SU-DHL-6 (cell line): ENCODE results near the gene ZNF280D.

Experiments used
- EZH2phosphoT487 ChIP-seq: fragments of 200-600 bp; sonication (generic), shearing (Covaris generic); conservative IDR thresholded peaks from 2 replicates; pipeline ENCODE4 v1.6.1; 2018; ENCODE audit warnings: mild to moderate bottlenecking, antibody characterized with exemption, low read length, moderate library complexity, mixed read lengths
- TF ChIP-seq, protein P1 (sequence below): fragments of 200-600 bp; sonication (generic); IDR thresholded peaks from one replicate; pipeline ENCODE4 v1.5.1; 2017; ENCODE audit warnings: antibody characterized with exemption, mild to moderate bottlenecking, low read length, moderate library complexity; ENCODE audit not compliant: insufficient read depth, poor library complexity, severe bottlenecking

DNA sequence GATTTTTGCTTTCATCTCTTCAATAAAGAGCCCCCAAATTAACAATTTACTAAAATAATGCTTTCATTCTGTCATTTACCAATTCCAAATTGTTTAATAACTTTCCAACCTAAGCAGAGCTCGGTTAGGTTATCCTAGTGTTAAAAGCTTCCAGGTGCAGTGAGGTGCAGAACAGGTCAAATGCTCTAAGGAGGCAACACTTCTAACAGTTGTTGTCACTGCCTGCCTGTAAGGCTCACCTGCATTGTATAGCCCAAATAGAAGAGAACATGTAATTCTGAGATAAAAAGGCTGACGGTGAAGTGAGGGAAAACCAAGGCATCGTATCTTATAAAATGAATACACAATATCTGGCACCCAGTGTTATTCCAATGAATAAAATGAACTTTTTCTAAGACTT, 9.1 kb downstream of the ZNF280D start:
- TF ChIP-seq, protein P1, sequence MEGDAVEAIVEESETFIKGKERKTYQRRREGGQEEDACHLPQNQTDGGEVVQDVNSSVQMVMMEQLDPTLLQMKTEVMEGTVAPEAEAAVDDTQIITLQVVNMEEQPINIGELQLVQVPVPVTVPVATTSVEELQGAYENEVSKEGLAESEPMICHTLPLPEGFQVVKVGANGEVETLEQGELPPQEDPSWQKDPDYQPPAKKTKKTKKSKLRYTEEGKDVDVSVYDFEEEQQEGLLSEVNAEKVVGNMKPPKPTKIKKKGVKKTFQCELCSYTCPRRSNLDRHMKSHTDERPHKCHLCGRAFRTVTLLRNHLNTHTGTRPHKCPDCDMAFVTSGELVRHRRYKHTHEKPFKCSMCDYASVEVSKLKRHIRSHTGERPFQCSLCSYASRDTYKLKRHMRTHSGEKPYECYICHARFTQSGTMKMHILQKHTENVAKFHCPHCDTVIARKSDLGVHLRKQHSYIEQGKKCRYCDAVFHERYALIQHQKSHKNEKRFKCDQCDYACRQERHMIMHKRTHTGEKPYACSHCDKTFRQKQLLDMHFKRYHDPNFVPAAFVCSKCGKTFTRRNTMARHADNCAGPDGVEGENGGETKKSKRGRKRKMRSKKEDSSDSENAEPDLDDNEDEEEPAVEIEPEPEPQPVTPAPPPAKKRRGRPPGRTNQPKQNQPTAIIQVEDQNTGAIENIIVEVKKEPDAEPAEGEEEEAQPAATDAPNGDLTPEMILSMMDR, result no peak
- TF ChIP-seq EZH2phosphoT487, result no peak
